Activated T-cell treated with anti-CD3 and anti-CD28 coated beads for 48 hours (primary cell): Measurements from ENCODE around the gene MALRD1.

Experiments
- DNase-seq: peaks from one replicate; pipeline ENCODE4 v3.0.0-alpha.2; 2020; ENCODE audit warnings: low read depth

MALRD1 gene

DNA sequence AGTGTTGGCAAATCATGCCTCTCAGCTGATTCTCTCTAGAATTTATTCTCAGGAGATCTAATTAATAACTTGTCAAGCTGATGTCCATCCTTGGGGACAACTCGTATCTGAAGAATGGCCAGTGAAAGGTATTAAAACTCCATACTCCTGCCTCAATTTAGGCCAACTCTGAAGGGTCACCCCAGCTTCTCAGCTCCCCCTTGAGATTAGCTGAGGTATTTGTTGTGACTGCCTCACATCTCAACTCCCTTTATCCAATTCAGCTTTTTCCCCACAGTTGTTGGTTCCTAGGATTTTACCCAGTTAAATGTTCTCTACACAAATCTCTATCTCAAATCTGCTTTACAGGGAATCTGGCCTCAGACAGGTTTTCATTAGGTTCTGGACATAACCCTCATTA lies 182.4 kb downstream of the MALRD1 start:
- DNase-seq = no peak

- DNase-seq = no peak
Measured at GRCh38 chr10:19245889-19246752, 197.5 kb downstream of the MALRD1 start.

DNA sequence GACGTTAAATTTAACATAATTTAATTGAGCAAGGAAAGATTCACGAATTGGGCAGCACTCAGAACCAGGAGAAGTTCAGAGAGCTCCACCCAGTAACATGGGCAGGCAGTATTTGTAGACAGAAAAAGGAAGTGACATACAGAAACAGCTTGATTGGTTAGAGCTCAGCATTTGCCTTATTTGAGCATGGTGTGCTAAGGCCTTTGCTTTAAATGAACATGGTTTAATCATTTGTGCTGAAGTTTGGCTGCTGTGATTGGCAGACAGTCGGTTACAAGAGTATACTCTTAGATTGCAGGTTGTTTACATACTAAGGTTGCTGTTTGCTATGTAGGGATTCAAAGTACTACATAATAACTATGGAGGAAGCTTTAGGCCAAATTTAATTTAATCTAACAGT lies 199.2 kb downstream of the MALRD1 start:
- DNase-seq = no peak

- DNase-seq = no peak
Measured at GRCh38 chr10:19250546-19250945, 201.9 kb downstream of the MALRD1 start.

- DNase-seq = no peak
Measured at GRCh38 chr10:19252531-19252930, 203.9 kb downstream of the MALRD1 start.

DNA sequence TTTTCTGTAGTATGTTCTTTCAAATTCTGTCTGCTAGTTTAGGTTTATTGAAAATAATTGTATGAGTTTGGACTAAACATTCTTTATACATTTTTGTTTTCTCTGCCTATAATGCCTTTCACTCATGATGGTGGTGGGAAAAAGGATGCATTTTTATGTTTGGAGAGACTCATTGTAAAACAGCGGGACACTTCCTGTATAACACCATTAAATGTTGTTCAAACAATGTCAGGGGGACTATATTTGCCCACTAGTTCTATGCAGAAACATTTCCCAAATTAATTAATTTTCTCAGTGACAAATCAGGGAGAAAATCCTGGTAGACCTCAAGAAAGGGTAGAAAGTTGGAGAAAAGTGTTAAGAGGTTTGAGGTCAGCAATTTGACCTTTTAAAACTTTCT lies 207.7 kb downstream of the MALRD1 start:
- no peak for DNase-seq

DNA sequence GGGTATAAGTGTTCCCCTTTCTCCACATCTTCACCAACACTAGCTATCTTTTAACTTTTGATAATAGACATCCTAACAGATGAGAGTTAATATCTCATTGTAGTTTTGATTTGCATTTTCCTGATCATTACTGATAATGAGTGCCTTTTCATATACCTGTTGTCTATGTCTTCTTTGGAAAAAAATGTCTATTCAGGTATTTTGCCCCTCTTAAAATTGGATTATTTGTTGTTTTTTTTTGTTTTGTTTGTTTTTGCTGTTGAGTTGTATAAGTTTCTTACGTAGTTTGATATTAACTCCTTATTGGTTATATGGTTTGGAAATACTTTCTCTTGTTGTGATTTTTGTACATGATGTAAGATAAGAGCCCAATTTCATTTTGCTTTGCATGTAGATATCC lies 214.7 kb downstream of the MALRD1 start:
- DNase-seq = no peak

GRCh38 chr10:19283285-19283684 lies 234.7 kb downstream of the MALRD1 start:
- no peak for DNase-seq

GRCh38 chr10:19283786-19284185 lies 235.2 kb downstream of the MALRD1 start:
- DNase-seq = no peak

DNA sequence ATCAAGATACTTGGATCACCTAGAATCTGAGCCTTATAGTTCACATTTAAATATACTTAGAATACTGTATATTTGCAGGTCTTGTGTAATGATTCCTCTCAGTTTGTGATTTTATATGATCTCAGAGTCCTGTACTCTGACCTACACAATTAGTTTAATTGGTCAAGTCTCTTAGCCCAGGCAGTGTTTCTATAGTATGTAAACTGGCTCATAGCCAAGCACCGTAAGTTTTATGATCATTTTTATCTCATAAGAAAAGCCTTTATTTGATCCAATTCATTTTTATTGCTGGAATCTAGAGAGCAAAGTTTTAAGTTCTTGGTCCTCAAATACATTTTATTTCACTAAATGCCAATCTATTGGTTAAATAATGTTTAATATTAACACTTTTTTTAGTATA lies 242.2 kb downstream of the MALRD1 start:
- no peak for DNase-seq

- no peak for DNase-seq
Measured at GRCh38 chr10:19294233-19294632, 245.6 kb downstream of the MALRD1 start.

GRCh38 chr10:19299645-19300044 lies 251.0 kb downstream of the MALRD1 start:
- DNase-seq = no peak

DNA sequence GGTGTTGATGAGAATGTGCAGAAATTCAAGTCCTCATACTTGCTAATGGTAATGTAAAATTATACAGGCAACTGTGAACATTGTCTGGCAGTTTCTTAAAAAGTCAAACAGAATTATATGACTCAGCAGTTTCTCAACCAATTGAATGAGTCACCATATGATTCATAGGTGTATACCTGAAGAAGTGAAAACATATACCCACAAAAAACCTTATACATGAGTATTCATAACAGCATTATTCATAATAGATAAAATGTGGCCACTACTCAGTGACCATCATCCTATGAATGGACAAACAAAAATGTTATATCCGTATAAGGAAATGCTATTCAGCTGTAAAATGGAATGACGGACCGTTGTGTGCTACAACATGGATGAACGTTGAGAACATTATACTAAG lies 253.5 kb downstream of the MALRD1 start:
- no peak for DNase-seq

DNA sequence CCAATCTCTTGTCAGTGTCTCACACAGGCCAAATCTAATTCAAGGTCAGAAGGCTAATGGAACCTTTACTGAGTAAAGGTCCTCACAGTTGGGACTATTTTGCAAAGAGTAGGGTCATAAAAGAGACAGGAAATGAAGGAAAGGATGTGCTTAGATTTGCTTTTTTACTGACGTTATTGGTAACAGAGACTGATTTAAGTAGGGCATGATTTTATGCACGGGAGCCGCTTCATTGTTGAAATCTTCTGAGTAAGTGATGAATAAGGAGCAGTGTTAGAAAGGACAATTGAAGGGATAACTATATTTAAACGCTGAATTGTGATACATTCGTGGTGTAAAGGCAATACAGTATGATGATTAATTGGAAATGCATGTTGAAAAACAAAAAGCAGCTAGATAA lies 261.5 kb downstream of the MALRD1 start:
- no peak for DNase-seq

- DNase-seq = no peak
Measured at GRCh38 chr10:19316204-19316870, 267.7 kb downstream of the MALRD1 start.

DNA sequence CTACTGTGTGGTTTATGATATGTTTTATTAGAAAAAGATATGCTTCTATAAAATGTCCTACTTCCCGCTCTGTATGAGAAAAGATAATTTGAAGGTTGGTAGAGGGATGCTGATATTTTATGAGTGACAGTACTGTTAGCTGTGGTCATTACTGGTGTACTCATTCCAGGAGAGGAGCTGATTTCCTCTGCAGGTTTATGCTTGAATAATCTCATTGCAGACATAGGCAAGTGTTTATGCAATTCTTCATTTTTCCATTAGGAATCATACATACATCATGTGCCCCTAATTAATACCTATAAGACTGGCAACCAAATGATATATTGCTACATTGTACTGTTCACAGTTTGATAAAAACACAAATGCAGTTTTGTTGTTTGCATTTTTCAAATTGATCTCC lies 269.4 kb downstream of the MALRD1 start:
- DNase-seq = no peak

DNA sequence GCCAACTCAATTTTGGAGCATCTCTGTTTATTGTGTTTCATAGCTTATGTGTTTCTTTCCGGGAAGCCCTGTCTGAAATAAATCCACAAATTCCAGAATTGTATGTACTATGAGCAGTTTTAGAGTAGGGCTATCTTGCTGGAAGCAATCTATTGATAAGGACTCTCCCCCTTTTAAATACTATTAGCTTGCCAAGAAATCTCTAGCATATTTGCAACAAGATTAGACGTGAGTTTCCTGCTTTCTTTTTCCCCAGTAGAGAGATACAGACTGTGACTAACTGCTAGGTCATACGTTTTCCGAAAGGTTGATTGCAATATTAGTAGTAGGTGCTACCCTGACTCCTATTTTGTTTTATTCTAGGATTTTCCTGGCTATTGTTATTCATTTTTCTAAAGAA lies 277.0 kb downstream of the MALRD1 start:
- DNase-seq = no peak

DNA sequence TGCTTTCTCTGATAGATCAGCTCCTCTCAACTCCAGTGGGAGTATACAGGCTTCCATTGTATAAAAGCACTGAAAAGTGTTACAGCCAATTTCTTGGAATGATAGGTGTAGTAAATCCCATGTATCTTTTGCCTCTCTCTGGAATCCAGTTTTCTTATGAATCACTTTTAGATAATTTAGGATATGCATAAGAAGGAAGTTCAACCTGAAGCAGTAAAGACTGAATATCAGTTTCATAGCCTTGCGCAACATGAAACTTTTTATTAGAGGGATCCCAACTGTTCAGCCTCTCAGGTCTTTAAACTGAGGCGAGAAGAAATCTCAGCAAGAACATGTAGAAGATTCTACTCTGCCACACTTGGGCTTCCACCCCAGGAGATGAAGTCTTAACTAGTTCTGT lies 280.0 kb downstream of the MALRD1 start:
- DNase-seq = no peak

DNA sequence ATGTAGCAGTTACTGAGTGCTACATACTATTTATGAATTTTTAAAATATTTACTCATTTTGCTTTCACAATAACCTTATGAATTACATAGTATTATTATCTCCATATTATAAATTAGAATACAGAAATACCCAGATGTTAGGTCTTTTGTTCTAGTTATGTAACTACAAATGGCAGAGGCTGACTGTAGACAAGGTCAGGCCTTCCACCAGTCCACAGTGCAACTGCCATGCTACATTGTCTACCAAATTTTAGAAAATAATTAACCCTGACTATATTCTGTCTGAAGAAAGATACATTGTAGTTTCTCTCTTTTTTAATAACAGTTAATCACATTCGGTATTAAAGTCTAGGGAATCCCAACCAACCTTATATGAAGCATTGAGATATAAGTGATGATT lies 280.9 kb downstream of the MALRD1 start:
- DNase-seq = no peak

DNA sequence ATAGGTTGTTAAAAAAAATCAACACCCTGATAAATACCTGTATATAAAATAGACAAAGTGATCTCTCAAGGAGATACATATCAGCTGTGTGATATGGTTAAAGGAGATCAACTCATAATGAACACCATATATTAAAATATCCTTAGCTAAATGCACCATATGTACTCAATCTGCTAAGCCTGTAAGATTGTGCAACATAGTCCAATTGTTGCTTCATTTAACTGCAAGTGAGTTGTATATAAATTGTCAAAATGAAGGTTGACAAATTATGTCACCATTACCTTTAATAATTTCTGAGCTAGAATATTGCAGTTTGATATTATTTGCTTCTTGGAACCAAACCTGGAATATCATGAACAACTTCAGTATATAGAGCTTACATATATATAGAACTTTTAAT lies 283.7 kb downstream of the MALRD1 start:
- DNase-seq = no peak

DNA sequence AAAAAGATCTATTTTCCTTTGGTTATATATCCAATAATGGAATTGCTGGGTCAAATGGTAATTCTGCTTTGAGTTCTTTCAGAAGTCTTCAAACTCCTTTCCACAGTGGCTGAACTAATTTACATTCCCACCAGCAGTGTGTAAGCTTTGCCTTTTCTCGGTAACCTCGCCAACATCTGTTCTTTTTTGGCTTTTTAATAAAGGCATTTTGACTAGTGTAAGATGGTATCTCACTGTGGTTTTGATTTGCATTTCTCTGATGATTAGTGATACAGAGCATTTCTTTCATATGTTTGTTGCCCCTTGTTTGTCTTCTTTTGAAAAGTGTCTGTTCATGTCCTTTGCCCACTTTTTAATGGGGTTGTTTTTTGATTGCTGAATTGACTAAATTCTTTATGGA lies 285.0 kb downstream of the MALRD1 start:
- DNase-seq = no peak

DNA sequence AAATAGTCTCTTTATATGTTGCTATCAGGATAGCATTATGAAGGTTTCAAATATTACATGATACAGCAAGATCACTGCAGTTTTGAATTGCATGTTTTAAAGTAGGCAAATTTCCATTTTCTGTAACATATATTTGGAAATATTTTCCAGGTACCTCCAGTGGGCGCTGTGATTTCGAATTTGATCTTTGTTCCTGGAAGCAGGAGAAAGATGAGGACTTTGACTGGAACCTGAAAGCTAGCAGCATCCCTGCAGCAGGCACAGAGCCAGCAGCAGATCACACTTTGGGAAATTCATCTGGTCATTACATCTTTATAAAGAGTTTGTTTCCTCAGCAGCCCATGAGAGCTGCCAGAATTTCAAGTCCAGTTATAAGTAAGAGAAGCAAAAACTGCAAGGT lies 299.0 kb downstream of the MALRD1 start:
- DNase-seq = no peak

DNA sequence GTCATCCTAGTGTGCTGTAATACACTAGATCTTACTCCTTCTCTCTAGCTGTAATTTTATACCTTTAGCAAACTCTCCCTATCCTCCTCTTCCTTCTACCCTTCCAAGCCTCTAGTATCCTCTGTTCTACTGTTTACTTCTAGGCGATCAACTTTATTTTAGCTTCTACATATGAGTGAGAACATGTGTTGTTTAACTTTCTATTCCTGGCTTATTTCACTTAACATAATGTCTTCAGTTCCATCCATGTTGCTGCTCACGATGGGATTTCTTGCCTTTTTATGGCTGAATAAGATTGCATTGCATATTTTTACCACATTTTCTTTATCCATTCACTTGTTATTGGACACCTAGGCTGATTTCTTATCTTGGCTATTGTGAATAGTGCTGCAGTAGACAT lies 318.6 kb downstream of the MALRD1 start:
- DNase-seq = no peak

DNA sequence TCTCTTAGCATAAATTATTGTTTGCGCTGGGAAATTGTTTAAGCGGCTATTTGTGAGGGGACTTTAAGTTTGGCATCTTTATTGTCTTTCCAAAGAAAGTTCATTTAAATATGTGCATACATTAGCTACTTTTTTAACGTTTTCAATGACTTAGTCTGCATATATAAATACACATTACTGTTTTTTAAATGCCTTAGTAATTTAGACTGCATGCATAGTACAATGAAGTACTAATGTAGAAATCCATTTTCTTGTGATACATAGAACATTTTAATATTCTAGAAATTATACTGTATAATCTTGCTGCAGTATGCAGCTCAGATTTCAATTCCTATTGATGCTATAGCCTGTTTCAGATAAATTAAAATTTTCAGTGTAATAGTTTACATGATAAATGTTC lies 325.4 kb downstream of the MALRD1 start:
- DNase-seq = no peak
